Measurements from ENCODE around the gene CSK. TPM values are rescaled to one million over a fixed set of nuclear protein-coding genes. Genes with fewer than 3 reads are reported as not detected.

Gene CSK
- total and polyA plus RNA-seq, 2 donors from 2014 or later = 18.9 to 58.8 TPM

DNA sequence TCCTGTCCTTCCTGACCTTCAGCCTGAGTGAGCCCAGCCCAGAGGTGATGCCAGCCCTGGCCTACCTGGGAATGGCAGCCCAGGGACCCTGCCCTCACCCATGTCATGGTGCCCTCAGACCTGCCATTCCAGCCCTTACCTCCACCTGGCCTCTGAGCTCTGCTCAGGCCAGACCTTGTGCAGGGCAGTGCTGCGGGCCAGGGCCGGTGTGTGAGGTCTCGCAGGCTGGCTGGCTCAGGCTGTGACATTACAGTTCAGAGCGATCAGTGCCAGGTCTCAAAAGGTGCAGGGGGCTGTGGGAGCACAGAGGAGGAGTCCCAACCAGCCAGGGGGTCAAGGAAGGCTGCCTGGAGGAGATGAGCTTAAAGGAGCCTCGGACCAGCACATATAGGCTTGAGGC, 38.2 kb downstream of the CSK start:
- TF ChIP-seq, protein P1, sequence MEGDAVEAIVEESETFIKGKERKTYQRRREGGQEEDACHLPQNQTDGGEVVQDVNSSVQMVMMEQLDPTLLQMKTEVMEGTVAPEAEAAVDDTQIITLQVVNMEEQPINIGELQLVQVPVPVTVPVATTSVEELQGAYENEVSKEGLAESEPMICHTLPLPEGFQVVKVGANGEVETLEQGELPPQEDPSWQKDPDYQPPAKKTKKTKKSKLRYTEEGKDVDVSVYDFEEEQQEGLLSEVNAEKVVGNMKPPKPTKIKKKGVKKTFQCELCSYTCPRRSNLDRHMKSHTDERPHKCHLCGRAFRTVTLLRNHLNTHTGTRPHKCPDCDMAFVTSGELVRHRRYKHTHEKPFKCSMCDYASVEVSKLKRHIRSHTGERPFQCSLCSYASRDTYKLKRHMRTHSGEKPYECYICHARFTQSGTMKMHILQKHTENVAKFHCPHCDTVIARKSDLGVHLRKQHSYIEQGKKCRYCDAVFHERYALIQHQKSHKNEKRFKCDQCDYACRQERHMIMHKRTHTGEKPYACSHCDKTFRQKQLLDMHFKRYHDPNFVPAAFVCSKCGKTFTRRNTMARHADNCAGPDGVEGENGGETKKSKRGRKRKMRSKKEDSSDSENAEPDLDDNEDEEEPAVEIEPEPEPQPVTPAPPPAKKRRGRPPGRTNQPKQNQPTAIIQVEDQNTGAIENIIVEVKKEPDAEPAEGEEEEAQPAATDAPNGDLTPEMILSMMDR (IDR thresholded peaks at IDR 0.05; ENCODE audit: borderline replicate concordance, extremely low read depth, insufficient read depth) = no peak
- intact Hi-C loops (cut with DNase I) = no loop called here
- no peaks in the 10 kb centered on the region for H3K9me3 ChIP-seq (ENCODE audit: control insufficient read depth in 2 of 3, insufficient read depth in 1 of 3, low read length in 3 of 3)
- no peaks in the 10 kb centered on the region for H3K36me3 ChIP-seq (ENCODE audit: control insufficient read depth in 2 of 3, insufficient read depth in 3 of 3, low read length in 3 of 3)
- no peaks in the 10 kb centered on the region for H3K4me1 ChIP-seq (ENCODE audit: control insufficient read depth in 2 of 3, insufficient read depth in 2 of 3, low read depth in 1 of 3, low read length in 3 of 3)
- H3K4me3 ChIP-seq (ENCODE audit: low read length in 3 of 3) = no peak overlapping the region
- H3K27ac ChIP-seq (ENCODE audit: low read depth in 2 of 2, low read length in 2 of 2) = no peak overlapping the region
- no peak for FAIRE-seq
- no peak for DNase-seq
- H3K27me3 ChIP-seq (ENCODE audit: control insufficient read depth, insufficient read depth, low read length) = no peaks in the 10 kb centered on the region
- H3K9ac ChIP-seq (ENCODE audit: low read length in 3 of 3) = no peak overlapping the region

DNA sequence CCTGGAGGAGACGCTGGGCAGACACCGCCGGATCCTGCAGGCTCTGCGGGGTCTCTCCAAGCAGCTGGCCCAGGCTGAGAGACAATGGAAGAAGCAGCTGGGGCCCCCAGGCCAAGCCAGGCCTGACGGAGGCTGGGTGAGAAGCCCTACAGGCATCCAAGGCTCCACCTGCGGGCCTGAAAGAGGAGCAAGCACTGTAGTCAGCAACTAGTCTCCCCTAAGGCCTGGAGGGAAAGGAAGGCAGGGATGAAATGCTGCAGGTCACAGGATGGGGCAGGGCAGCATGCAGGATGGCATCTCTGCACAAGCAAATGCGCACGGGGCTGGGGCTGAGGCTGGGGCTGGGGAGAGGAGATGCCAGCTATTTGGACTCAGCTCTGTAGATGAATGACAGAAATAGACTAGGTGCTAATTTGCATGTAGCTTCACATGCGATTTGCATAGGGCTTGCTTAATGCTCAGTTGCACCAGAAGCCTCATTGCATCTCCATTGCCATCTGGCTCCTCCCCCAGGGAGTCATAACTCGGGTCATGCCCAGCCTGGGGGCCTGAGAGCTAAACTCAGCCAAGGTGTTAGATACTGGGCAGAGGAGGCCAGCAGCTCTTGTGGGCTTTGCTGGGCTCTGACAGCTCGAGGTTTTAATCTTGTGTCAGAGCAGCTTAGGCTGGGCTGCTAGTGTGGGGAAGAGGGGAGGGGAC, 39.4 kb downstream of the CSK start:
- DNase-seq = no peak
- TF ChIP-seq, protein P1 (IDR thresholded peaks at IDR 0.05; ENCODE audit: borderline replicate concordance, extremely low read depth, insufficient read depth) = no peak
- no peak overlapping the region for H3K9ac ChIP-seq (ENCODE audit: low read length in 3 of 3)

DNA sequence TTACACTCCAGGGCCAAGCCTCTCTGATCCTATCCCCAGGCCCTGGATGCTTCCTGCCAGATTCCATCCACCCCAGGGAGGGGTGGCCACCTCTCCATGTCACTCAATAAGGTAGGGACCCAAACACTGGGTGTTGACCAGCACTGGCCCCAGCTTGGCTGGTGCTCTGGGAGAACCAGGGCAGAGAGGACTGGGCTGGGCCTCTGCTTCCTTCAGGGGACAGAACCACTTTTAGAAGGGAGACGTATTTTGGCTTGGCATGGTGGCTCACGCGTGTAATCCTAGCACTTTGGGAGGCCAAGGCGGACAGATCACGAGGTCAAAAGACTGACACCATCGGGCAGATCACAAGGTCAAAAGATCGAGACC, 39.9 kb downstream of the CSK start:
- no peaks in the 10 kb centered on the region for H3K9me3 ChIP-seq (ENCODE audit: control insufficient read depth in 2 of 3, insufficient read depth in 1 of 3, low read length in 3 of 3)

More for the DNA sequence above, 39.4 kb downstream of the CSK start:
- Histone ChIP-seq H3K27me3 (ENCODE audit: control insufficient read depth, insufficient read depth, low read length) (no peaks in the 10 kb centered on the region), H3K27ac (ENCODE audit: low read depth in 2 of 2, low read length in 2 of 2) (no peak overlapping the region), H3K4me3 (ENCODE audit: low read length in 3 of 3) (no peak overlapping the region), H3K36me3 (ENCODE audit: control insufficient read depth in 2 of 3, insufficient read depth in 3 of 3, low read length in 3 of 3) (no peaks in the 10 kb centered on the region), H3K4me1 (ENCODE audit: control insufficient read depth in 2 of 3, insufficient read depth in 2 of 3, low read depth in 1 of 3, low read length in 3 of 3) (no peaks in the 10 kb centered on the region), H3K9me3 (ENCODE audit: control insufficient read depth in 2 of 3, insufficient read depth in 1 of 3, low read length in 3 of 3) (no peaks in the 10 kb centered on the region)
- FAIRE-seq = no peak
- intact Hi-C loops (cut with DNase I) = no loop called here

More for the DNA sequence above, 39.9 kb downstream of the CSK start:
- intact Hi-C loops (cut with DNase I) = no loop called here
- H3K27ac ChIP-seq (ENCODE audit: low read depth in 2 of 2, low read length in 2 of 2) = no peak overlapping the region
- no peak overlapping the region for H3K4me3 ChIP-seq (ENCODE audit: low read length in 3 of 3)
- TF ChIP-seq, protein P1 (IDR thresholded peaks at IDR 0.05; ENCODE audit: borderline replicate concordance, extremely low read depth, insufficient read depth) = no peak
- H3K4me1 ChIP-seq (ENCODE audit: control insufficient read depth in 2 of 3, insufficient read depth in 2 of 3, low read depth in 1 of 3, low read length in 3 of 3) = no peaks in the 10 kb centered on the region
- no peaks in the 10 kb centered on the region for H3K27me3 ChIP-seq (ENCODE audit: control insufficient read depth, insufficient read depth, low read length)
- no peaks in the 10 kb centered on the region for H3K36me3 ChIP-seq (ENCODE audit: control insufficient read depth in 2 of 3, insufficient read depth in 3 of 3, low read length in 3 of 3)
- no peak overlapping the region for H3K9ac ChIP-seq (ENCODE audit: low read length in 3 of 3)
- DNase-seq (no peak), FAIRE-seq (no peak)
